ENCODE data around the gene ATP6V1G3.
A peak's percentile ranks its signal among the peaks of the same experiment; 100 is the strongest.

The ATP6V1G3 gene

GRCh38 chr1:198493329-198493728, 47.2 kb downstream of the ATP6V1G3 start:
- TF ChIP-seq, protein P1, sequence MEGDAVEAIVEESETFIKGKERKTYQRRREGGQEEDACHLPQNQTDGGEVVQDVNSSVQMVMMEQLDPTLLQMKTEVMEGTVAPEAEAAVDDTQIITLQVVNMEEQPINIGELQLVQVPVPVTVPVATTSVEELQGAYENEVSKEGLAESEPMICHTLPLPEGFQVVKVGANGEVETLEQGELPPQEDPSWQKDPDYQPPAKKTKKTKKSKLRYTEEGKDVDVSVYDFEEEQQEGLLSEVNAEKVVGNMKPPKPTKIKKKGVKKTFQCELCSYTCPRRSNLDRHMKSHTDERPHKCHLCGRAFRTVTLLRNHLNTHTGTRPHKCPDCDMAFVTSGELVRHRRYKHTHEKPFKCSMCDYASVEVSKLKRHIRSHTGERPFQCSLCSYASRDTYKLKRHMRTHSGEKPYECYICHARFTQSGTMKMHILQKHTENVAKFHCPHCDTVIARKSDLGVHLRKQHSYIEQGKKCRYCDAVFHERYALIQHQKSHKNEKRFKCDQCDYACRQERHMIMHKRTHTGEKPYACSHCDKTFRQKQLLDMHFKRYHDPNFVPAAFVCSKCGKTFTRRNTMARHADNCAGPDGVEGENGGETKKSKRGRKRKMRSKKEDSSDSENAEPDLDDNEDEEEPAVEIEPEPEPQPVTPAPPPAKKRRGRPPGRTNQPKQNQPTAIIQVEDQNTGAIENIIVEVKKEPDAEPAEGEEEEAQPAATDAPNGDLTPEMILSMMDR (conservative IDR thresholded peaks at IDR 0.05; ENCODE audit: low read depth, low read length) = no peak
- no peak overlapping the region for H3K4me3 ChIP-seq (ENCODE audit: low read depth, low read length)

GRCh38 chr1:198492872-198493271, 47.6 kb downstream of the ATP6V1G3 start:
- no peak overlapping the region for H3K4me3 ChIP-seq (ENCODE audit: low read depth, low read length)
- TF ChIP-seq, protein P1 (conservative IDR thresholded peaks at IDR 0.05; ENCODE audit: low read depth, low read length) = no peak
- DNase-seq (ENCODE audit: low read depth) = peak; percentile 73

More at GRCh38 chr1:198493329-198493728, 47.2 kb downstream of the ATP6V1G3 start:
- no peak for DNase-seq (ENCODE audit: low read depth)

GRCh38 chr1:198491596-198491995, 48.9 kb downstream of the ATP6V1G3 start:
- DNase-seq (ENCODE audit: low read depth) = no peak
- H3K4me3 ChIP-seq (ENCODE audit: low read depth, low read length) = no peak overlapping the region
- TF ChIP-seq, protein P1 (conservative IDR thresholded peaks at IDR 0.05; ENCODE audit: low read depth, low read length) = no peak

DNA sequence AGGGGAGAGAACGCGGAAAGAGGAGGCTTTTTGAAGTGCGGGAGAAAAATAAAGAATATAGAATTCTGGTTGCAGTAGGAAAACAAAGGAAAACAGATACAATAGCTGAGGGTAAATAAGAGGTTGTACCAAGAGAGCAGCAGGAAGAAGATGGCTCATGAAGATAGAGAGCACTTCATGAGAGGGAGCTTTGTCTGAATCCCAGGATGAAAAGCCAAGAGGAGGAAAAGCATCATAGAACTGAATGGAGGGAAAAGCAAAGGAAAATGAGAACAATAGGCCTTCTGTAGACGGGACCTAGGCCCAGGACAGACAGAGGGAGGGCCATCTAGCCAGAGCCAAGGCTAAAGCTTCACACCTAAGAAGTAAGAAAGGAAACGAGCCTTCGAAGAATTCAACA, 49.5 kb downstream of the ATP6V1G3 start:
- H3K4me3 ChIP-seq (ENCODE audit: low read depth, low read length) = no peak overlapping the region
- TF ChIP-seq, protein P1 (conservative IDR thresholded peaks at IDR 0.05; ENCODE audit: low read depth, low read length) = no peak
- DNase-seq (ENCODE audit: low read depth) = no peak

DNA sequence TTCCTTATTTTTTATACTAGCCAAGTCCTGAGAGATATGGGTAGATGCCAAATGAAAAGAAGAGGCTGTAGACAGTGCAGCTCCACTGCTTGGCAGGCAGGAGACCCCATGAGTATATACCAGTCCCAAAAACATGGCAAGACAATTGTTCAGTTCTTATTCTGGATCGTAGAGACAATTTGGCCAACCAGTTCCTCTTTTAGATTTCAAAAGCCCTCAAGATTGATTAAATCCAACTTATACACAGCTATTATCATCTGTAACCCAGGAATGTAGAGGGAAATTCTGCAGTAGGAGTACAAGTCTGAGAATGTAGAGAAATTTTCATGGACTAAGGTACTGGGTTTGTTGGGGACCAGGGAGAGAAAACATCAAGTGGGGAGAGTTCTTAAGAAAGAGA, 50.3 kb downstream of the ATP6V1G3 start:
- no peak overlapping the region for H3K4me3 ChIP-seq (ENCODE audit: low read depth, low read length)
- no peak for DNase-seq (ENCODE audit: low read depth)
- TF ChIP-seq, protein P1 (conservative IDR thresholded peaks at IDR 0.05; ENCODE audit: low read depth, low read length) = no peak

GRCh38 chr1:198486903-198487302, 53.6 kb downstream of the ATP6V1G3 start:
- no peak for DNase-seq (ENCODE audit: low read depth)
- no peak overlapping the region for H3K4me3 ChIP-seq (ENCODE audit: low read depth, low read length)
- TF ChIP-seq, protein P1 (conservative IDR thresholded peaks at IDR 0.05; ENCODE audit: low read depth, low read length) = no peak

DNA sequence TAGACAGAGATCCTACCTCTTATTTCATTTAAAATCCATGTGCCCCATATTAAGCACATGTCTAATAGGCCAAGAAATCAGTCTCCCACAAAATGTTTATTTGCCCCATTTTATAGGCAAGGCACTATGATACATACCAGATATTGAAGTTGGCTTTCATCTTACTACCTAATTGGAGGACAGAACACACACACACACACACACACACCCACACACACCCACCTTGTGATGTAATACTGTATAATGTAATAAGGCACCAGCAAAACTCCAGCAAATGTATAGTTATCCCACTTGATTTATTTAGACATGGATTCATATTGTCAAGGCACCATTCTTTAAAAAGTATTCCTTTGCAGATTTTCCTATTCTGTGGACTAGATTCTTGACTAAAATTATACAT, 56.8 kb downstream of the ATP6V1G3 start:
- TF ChIP-seq, protein P1 (conservative IDR thresholded peaks at IDR 0.05; ENCODE audit: low read depth, low read length) = no peak
- H3K4me3 ChIP-seq (ENCODE audit: low read depth, low read length) = no peak overlapping the region
- no peak for DNase-seq (ENCODE audit: low read depth)
